HG03095 (cell line): Measurements from ENCODE around the gene GLP1R.

Source experiments
- ATAC-seq: cut with Tn5 transposase; IDR thresholded peaks from one replicate; pipeline ENCODE4 v1.9.1; 2021; ENCODE audit warnings: moderate library complexity; ENCODE audit not compliant: unreplicated experiment

Gene GLP1R

DNA sequence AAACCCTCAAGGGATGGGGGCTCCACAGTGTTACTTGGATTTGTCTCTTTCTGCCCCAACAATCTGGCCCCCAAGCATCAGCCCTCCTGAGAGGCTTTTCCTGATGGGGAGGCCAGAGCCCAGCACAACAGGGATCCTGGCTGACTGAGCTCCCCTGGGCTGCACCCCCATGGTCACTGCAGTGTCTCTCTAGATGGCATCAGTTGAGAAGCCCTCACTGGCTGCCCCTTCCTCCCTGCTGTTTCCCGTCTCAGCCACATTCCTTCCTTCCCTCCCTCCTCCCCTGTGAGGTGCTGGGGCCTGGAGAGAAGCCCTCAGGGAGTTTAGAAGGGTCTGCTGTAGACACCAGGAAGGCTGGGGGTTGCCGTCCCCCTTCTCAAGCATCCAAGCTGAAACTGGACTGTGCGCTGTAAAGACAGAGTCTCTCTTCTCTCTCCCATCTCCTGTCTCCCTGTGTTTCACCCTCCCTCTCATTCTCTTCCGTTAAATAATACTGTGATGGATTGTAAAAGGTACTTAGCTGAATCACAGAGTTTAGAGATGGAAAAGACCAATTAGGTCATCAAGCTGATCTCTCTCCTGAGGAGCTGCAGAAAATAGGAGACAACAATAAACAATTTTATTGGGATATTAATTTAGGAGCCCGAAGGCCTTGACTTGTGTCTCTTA, 36.7 kb downstream of the GLP1R start:
- ATAC-seq: no peak

GRCh38 chr6:39086294-39086693, 37.7 kb downstream of the GLP1R start:
- ATAC-seq: peak; percentile 87

GRCh38 chr6:39086711-39087110, 38.1 kb downstream of the GLP1R start:
- ATAC-seq: no peak

DNA sequence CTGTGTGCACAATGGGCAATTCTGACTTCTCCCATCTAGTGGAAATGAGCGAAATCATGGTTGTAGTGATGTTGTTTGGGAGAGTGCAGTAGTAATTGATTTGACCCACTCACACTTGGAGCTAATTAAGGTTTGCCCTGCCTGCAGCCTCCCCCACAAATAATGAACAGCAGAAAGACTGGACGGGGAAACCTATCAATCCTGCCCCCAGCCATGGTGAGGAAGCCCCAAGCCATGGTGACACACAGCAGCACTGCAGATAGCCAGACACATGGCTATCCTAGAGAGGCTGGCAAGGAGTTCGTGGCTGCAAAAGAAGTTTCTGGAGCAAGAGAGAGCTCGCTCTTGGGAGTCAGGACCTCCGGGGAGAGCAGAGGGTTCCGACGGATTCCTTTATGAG, 38.6 kb downstream of the GLP1R start:
- no peak for ATAC-seq

DNA sequence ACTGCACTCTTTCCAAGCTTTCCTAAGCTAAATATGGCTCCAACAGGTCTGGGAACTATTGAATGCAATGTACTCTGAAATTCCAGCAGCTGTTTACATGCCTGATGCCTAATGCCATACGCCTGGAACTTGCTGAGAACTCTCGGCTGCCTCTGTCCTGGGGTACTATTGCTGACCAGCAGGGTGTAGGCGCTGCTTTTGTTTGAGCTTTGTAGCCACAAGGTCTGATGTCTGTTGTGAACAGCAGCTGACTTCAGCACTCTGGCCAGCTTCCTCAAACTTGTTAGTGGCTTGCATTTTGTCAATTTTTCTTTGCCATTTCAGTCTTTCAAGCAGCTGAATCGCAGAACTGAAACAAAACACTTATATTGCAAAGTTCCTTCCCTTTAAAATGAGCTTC, 39.8 kb downstream of the GLP1R start:
- ATAC-seq: no peak

GRCh38 chr6:39090036-39090435, 41.5 kb downstream of the GLP1R start:
- ATAC-seq: no peak

- no peak for ATAC-seq
Observed at GRCh38 chr6:39091220-39091619, 42.6 kb downstream of the GLP1R start.

GRCh38 chr6:39092124-39092523, 43.5 kb downstream of the GLP1R start:
- ATAC-seq: no peak

DNA sequence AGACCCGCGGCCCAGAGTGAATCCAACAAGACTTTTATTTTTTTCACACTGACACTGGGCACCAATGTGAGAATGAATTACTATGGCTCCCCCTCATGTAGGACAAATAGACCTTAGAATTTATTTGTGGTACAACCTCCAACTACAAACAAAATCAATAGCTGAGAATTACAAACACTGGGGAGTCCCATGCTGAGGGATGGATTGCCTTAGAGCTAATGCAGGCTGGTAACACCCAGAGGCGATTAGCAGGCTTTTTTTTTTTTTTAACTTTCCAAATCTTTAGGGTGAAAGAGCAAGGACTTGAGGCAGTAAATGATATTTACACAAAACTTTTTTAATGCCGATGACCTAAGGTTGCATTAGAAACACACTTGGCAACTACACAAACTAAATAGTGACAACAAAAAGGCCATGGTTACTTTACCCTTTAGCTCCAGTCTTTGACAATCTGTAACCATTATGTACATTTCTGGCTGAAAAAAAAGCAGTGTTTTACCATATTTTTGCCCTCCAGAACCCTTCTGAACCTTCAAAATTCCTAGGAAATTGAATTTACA, 44.6 kb downstream of the GLP1R start:
- ATAC-seq: no peak

- no peak for ATAC-seq
Observed at GRCh38 chr6:39095578-39095977, 47.0 kb downstream of the GLP1R start.

DNA sequence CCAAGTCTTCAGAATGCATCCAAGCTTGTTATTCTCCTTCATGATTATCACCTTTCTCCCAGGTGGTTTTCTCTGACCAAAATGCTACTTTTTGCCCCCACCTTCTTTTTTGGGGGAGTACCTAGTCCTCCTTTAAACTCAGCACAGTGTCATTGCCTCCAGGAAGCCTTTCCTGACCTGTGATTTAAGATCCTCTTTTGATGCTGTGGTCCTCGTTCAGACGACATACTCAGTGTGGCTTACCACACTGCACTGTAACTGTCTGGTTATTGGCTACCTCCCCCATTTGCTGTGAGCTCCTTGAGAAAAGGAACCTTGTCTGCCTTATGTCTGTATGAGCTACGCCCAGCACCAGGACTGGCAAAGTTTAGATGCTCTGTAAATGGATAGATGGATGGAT, 51.8 kb downstream of the GLP1R start:
- no peak for ATAC-seq

GRCh38 chr6:39102071-39102820, 53.7 kb downstream of the GLP1R start:
- no peak for ATAC-seq

GRCh38 chr6:39102821-39103136, 54.2 kb downstream of the GLP1R start:
- no peak for ATAC-seq

GRCh38 chr6:39104528-39104927, 55.9 kb downstream of the GLP1R start:
- ATAC-seq: no peak

DNA sequence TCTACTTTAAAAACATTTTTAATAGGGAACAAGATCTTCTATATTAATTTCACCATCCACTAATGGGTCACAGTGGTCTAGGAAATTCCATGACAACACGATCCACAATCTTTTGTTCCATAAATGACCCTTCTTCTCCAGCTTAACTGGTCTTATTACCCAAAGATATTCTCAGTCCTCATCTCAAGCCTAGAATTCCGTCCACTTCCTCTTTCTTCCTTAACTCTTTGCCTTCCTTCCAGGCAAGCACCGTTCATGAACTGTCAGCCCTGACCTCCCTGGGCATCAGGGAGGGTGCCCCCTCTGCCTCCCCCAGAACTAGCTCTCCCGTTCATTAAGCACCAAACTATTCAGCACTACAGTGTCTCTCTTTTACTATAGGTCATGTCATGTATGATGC, 58.5 kb downstream of the GLP1R start:
- no peak for ATAC-seq

DNA sequence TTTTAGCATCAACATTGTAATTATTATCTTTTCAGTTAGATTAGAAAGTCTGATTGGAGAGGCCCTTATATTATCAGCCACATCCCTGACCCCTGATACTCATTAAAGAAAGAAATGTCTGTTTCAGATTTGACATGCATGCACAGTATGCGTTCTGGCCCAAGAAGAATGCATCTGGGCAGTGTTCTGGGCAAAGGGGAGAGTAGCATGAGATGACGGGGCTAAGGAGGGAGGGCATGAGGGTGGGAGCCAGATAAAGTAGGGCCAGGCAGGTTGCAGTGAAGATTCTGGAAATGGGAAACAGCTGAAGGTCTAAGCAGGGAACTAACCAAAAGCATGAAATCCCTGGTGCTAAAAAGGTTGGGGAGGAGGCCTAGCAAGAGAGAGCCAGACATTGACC, 59.1 kb downstream of the GLP1R start:
- no peak for ATAC-seq

DNA sequence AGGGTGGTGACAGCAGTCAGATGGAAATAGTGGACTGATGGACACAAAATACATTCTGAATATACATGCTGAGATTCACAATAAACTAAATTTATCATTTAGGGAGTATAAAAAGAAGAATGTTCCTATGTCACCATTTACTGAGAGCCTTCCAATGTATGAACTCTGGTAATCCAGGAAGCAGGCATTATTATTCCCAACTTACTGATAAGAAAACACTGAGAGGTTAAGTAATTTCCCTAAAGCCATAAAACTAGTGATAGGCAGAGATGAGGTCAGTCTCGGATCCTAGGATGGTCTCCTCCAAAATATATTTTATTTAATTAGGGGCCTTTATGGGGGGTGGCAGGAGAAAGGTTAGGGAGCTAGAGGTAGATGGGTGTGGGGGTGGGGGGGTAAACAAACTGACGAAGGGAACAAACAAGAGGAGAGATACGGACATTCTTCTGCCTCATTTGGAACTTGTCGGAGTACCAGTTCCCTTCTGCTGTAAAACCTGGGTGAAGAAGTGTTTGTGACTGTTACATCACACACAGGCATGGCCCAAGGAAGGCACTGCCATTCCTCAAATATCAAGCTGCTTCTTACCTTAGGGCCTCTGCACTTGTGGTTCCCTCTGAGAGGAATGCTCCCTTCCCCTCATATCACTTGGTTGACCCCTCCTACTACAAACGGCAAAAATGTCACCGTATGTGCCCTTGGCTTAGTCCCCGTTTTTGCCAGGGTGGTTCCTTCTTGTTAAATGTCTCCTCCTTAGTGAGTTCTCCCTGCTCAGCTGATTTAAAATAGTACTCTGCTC, 59.7 kb downstream of the GLP1R start:
- no peak for ATAC-seq

DNA sequence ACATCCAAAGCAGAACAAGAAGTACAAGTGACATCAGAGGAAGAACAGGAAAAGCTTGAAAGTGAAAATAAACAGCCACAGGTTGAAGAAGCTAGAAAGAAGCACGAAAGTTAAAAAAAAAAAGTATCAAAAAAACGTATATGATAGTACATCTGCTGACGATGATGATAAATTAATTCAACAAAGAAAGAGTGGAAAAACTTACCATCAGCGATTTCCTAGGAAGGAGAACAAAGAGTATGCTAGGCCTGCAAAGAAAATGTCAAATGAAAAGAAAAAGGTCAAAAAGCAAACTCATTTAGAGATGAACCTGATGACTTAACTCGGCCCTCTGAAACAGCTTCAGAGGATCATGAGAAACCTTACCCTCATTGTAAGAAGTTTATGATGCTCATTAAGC, 62.7 kb downstream of the GLP1R start:
- no peak for ATAC-seq

GRCh38 chr6:39113788-39114187, 65.2 kb downstream of the GLP1R start:
- ATAC-seq: no peak

DNA sequence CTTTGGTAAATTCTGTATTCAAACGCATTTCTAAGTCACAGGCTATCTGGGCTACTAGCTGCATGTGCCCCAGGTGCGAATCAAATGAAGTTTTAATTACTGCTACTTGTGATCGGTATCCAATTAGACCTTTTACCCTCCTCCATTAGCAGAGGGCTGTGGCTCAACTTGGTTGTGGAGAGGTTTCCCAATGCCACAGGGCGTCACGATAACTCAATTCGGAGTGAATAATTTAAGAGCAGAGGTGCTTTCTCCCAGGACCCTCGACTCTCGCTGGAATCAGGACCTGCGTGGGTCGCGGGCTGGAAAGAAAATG, 65.8 kb downstream of the GLP1R start:
- peak; percentile 16 for ATAC-seq

DNA sequence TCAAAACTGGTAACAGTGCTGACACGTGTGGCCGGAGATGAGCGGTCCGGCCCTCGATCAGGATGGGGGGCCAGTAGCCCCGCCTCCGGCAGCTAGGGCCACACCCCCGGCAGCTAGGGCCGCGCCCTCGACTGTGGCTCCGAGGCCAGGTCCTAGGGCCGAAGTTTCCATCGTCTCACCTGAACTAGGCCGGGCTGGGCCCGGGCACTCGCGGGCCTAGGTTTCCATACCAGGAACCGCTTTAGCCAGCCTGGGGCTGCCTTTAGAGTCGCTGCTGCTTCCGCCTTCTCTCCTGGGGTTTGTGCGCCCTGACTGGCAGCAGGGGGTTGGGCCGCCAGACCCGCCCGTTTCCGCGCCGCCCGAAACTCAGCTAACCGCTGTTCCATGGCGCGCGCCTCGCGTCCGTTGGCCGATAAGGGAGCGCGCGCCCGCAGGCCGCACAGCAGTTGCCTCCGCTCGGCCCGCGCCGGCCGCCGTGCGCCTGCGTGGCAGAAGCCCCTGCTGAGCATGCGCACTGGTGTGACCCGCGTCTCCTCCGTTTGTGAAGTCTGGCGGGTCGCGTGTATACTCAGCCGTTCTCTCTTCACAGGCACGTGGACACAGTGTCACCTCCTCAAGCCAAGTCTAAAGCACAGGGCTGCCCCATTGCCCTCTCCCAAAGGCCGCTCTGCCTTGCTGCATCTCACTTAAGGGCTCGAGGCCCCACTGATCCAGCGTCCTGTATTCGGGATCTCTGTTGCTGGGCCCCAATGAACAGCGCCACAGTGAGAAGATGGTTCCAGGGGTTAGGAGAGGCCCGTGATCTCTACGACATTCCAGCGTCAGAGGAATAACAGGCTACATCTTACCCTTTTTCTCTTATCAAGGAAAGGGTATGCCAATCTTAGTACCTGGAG, 66.4 kb downstream of the GLP1R start, which contains the start of gene SAYSD1:
Gene SAYSD1 (minus strand): TSS at position 483 of the 896 bp plus-strand sequence. CDS start 97 bp downstream, at position 386.
- ATAC-seq: peak; percentile 92
